HUES6 (cell line): ENCODE data around the gene APOF.
"Not testable (repeated sequence)": the region's sequence is repeated elsewhere in the genome, so short reads cannot be mapped to it uniquely, and the experiment has no call there.

Experiments
- H3K27ac ChIP-seq: 2 replicates; pipeline ENCODE4 v1.7.0; 2013; ENCODE audit warnings: low read depth, mild to moderate bottlenecking, low read length, inconsistent platforms
- H3K27me3 ChIP-seq: 2 replicates; pipeline ENCODE4 v1.6.1; 2013; ENCODE audit warnings: low read length; ENCODE audit not compliant: control insufficient read depth, insufficient read depth
- H3K36me3 ChIP-seq: 2 replicates; pipeline ENCODE4 v1.6.1; 2013; ENCODE audit warnings: low read length; ENCODE audit not compliant: control insufficient read depth, insufficient read depth
- H3K4me1 ChIP-seq: 2 replicates; pipeline ENCODE4 v1.6.1; 2013; ENCODE audit warnings: low read length; ENCODE audit not compliant: control insufficient read depth, insufficient read depth
- H3K4me3 ChIP-seq: 2 replicates; pipeline ENCODE4 v1.5.1; 2013; ENCODE audit warnings: low read depth, low read length
- H3K9ac ChIP-seq: one replicate; pipeline ENCODE4 v1.6.1; 2013; ENCODE audit warnings: mild to moderate bottlenecking, low read length
- H3K9me3 ChIP-seq: 2 replicates; pipeline ENCODE4 v1.6.1; 2013; ENCODE audit warnings: low read depth, low read length; ENCODE audit not compliant: control insufficient read depth, insufficient read depth

The APOF gene

GRCh38 chr12:56366948-56367347 lies 4.3 kb upstream of the APOF start:
- Histone ChIP-seq H3K4me1 (no peaks in the 10 kb centered on the region), H3K9me3 (no peaks in the 10 kb centered on the region), H3K4me3 (no peak overlapping the region), H3K27me3 (no peaks in the 10 kb centered on the region; the same call in 1 of the 2 replicates), H3K9ac (no peak overlapping the region), H3K36me3 (no peaks in the 10 kb centered on the region), H3K27ac (no peak overlapping the region)

DNA sequence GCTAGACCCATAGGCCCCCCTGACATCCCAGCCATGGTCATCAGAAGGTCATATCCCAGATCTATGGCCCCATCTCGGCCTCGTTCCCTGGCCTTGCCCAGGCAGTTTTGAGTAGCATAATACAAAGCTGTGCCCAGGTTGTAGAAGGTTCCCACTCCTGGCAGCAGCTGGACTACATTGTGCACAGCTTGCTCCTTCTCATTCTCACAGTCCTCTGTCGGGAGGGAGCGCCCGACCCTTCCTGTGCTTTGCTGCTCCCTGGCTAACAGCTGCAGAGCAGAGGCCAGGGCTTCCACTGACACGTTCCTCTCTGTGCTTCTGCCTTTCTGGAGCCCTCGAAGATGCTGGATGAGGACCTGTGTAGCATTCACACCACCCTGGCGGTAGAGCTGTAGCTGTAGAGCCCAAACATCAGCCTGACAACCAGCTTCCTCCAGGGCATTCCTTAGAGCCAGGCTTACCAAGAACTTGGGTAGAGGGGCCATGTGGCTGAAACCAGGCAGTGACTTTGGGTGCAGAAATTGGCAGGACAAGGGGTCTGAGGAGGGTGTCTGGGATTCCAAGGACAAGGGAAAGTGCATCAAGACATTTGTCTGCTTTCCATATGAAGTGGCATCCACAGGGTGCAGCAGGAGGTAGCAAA lies 1.0 kb downstream of the APOF start:
- Histone ChIP-seq H3K4me3 (peak overlapping the region; percentile 80; the same call in 1 of the 2 replicates), H3K27ac (no peak overlapping the region), H3K4me1 (no peaks in the 10 kb centered on the region), H3K9ac (no peak overlapping the region), H3K36me3 (no peaks in the 10 kb centered on the region), H3K9me3 (no peaks in the 10 kb centered on the region), H3K27me3 (no peaks in the 10 kb centered on the region; the same call in 1 of the 2 replicates)

- peak within 1 kb of the TSS; percentile 59 for H3K9ac ChIP-seq
- H3K4me3 ChIP-seq, result peak within 1 kb of the TSS; percentile 80
- no peaks in the 10 kb centered on the region; the same call in 1 of the 2 replicates for H3K27me3 ChIP-seq
- no peaks in the 10 kb centered on the region for H3K9me3 ChIP-seq
- peaks cover 13% of the 10 kb centered on the region for H3K36me3 ChIP-seq
- no peaks in the 10 kb centered on the region for H3K4me1 ChIP-seq
- H3K27ac ChIP-seq, result peak within 1 kb of the TSS; percentile 13; the same call in 1 of the 2 replicates
Measured at GRCh38 chr12:56359851-56360767, 2.5 kb downstream of the APOF start, which contains the start of gene STAT2. TSS of gene STAT2 (minus strand) at chr12:56360107. CDS start at chr12:56356571, 3,536 bp downstream.

DNA sequence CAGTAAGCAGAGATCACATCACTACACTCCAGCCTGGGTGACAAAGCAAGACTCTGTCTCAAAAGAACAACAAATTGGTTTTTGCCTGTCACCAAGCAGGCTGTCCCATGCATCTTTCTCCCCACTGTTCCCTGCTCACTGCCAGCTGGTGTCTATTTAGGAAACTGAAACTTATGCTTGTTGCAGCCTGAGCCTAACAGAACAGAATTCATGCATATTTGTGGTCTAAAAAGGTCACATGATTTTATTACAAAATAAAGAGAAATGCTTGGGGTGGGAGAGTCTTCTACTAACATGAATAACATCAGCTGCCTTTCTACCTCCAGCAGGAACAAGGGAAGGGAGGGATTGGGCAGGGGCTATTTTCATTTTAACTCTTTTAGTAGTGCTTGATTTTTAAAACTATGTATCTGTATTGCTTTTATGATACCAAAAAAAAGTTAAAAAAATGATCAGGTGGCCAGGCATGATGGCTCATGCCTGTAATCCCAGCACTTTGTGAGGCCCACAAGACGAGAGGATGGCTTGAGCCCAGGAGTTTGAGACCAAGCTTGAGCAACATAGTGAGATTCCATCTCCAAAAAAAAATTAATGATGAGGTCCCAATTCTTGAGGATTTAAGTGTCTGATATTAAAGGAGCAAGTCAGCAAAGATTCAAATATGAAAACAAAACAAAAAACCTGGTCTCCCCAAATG lies 3.7 kb downstream of the APOF start:
- no peaks in the 10 kb centered on the region for H3K4me1 ChIP-seq
- H3K9ac ChIP-seq, result peak overlapping the region; percentile 56
- no peaks in the 10 kb centered on the region for H3K9me3 ChIP-seq
- no peak overlapping the region for H3K27ac ChIP-seq
- H3K36me3 ChIP-seq, result peaks cover 23% of the 10 kb centered on the region
- H3K4me3 ChIP-seq, result peak overlapping the region; percentile 80
- no peaks in the 10 kb centered on the region; the same call in 1 of the 2 replicates for H3K27me3 ChIP-seq

DNA sequence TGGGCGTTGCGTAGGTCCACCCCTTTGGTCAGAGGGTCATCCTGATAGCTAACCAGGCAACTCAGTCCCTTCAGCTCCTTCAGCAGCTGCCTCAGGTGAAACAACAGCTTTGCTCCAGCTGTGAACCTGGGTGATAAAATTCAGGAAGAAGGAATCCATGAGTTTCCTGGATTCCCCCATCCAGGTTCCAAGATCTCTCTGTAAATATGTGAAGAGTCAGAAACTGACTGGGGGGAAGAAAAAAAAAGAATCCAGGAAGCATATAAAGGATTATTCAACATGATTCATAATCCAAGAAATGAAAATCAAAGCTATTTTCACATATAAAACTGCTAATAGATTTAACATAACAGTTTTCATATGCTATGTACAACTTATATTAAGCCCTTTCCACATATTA lies 11.3 kb downstream of the APOF start:
- H3K4me1 ChIP-seq, result no peaks in the 10 kb centered on the region
- no peak overlapping the region for H3K27ac ChIP-seq
- no peaks in the 10 kb centered on the region for H3K27me3 ChIP-seq
- H3K4me3 ChIP-seq, result no peak overlapping the region
- no peak overlapping the region for H3K9ac ChIP-seq
- no peaks in the 10 kb centered on the region for H3K9me3 ChIP-seq
- peaks cover 85% of the 10 kb centered on the region for H3K36me3 ChIP-seq

DNA sequence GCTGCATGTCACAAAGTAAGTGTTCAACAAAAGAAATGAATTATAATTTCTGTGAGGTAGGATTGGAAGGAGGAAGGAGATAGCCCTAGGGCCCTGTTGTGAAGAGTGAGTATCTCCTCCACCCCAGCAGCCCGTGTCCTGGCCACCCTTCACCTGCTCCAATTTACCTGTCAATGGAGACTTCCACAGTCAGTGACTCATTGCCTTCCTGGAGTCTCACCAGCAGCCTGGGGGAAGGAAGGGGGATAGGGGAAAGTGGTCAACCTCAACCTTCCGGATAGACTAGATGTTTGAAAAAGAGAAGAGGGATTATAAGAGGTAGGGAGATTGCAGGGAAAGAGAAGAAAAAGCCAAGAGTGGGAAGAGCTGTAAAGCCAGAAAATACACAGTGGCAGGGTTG lies 12.0 kb downstream of the APOF start:
- Histone ChIP-seq H3K36me3 (peaks cover 85% of the 10 kb centered on the region), H3K4me1 (no peaks in the 10 kb centered on the region), H3K9ac (no peak overlapping the region), H3K9me3 (no peaks in the 10 kb centered on the region), H3K27me3 (no peaks in the 10 kb centered on the region), H3K27ac (no peak overlapping the region), H3K4me3 (no peak overlapping the region)

DNA sequence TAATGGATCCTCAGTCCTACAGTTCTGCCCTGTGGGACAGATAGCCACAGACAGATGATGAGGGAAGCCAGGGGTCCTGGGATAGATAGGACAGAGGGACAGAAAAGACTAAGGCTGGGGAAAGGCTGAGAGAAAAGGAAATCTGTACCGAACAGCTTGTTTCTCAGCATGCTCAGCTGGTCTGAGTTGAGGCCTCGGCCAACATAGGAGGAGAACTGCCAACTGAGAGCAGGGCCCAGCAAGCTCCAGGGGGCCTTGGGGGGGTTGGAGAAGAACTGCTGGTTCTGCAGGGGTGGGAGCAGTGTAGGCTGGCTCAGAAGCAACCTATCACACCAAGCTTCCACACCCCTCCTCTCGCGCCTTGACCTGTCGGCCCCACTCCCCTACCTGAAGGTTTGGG lies 13.9 kb downstream of the APOF start:
- no peaks in the 10 kb centered on the region for H3K4me1 ChIP-seq
- peaks cover 77% of the 10 kb centered on the region for H3K36me3 ChIP-seq
- no peak overlapping the region for H3K27ac ChIP-seq
- H3K9me3 ChIP-seq, result no peaks in the 10 kb centered on the region
- H3K9ac ChIP-seq, result no peak overlapping the region
- no peaks in the 10 kb centered on the region for H3K27me3 ChIP-seq
- H3K4me3 ChIP-seq, result no peak overlapping the region

DNA sequence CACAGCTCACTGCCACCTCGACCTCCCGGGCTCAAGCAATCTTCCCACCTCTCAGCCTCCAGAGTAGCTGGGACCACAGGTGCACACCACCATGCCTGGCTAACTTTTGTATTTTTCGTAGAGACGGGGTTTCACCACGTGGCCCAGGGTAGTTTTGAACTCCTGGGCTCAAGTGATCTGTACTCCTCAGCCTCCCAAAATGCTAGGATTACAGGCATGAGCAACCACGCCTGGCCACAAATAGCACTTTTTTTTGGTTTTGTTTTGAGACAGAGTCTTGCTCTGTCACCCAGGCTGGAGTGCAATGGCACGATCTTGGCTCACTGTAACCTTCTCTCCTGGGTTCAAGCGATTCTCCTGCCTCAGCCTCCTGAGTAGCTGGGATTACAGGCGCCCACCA lies 15.4 kb downstream of the APOF start:
- H3K27ac ChIP-seq, H3K4me1 ChIP-seq, H3K9ac ChIP-seq, H3K4me3 ChIP-seq, H3K27me3 ChIP-seq, H3K9me3 ChIP-seq: not testable (repeated sequence)
- peaks cover 78% of the 10 kb centered on the region for H3K36me3 ChIP-seq

DNA sequence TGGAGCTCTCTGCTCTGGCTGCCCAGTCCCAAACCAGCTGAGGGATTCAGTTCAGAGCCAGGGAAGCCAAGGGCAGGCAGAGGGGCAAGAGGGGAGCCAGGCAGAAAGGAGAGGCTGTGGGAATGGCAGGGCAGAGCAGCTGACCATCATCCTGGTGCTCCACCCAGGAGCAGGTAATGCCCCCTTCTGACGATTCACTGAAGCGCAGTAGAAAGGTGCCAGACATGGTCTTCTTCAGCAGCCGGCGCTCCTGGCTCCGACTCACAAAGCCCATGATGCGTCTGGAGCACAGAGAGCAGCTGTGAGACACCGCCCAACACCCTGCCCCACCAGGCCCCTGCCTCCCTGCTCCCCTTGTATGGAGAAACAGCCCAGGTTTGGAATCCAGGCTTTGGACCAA lies 16.0 kb downstream of the APOF start:
- Histone ChIP-seq H3K4me1 (no peaks in the 10 kb centered on the region), H3K36me3 (peaks cover 77% of the 10 kb centered on the region), H3K9ac (no peak overlapping the region), H3K4me3 (no peak overlapping the region), H3K9me3 (no peaks in the 10 kb centered on the region), H3K27me3 (no peaks in the 10 kb centered on the region), H3K27ac (no peak overlapping the region)

DNA sequence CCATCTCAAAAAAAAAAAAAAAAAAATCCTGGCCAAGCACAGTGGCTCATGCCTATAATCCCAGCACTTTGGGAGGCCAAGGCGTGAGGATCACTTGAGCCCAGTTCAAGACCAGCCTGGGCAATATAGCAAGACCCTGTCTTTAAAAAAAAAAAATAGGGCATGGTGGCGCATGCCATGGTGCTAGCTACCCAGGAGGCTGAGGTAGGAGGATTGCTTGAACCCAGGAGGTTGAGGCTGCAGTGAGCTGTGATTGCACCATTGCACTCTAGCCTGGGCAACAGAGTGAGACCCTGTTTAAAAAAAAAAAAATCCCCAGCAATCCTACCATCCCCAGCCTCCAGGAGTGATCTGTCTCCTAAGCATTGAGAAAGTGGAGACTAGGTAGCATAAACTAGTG lies 20.4 kb downstream of the APOF start:
- H3K27ac ChIP-seq, H3K4me3 ChIP-seq, H3K9ac ChIP-seq, H3K9me3 ChIP-seq, H3K27me3 ChIP-seq: not testable (repeated sequence)
- Histone ChIP-seq H3K36me3 (peaks cover 45% of the 10 kb centered on the region), H3K4me1 (peaks cover 19% of the 10 kb centered on the region)

DNA sequence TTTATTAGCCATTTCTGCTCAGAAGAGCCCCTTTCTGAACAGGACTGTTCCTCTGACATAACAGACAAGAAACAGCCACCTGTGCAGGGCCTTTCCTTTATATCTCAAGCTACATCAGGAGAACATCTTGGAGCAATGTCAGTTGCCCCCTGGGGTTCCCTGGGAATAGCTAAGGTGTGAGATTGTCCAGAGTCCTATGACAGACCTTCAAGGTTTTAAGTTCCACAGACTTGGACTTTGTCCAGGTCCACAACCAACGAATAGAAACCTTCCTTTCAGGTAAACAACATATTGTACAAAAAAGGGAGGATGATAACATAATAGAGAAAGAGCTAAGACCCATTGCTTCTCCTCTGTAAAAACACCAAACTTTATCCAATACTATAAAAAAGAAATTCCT lies 21.0 kb downstream of the APOF start:
- H3K9ac ChIP-seq, result no peak overlapping the region
- H3K4me3 ChIP-seq, result no peak overlapping the region
- no peaks in the 10 kb centered on the region for H3K9me3 ChIP-seq
- H3K4me1 ChIP-seq, result peaks cover 23% of the 10 kb centered on the region
- H3K27ac ChIP-seq, result no peak overlapping the region
- H3K36me3 ChIP-seq, result peaks cover 38% of the 10 kb centered on the region
- H3K27me3 ChIP-seq, result no peaks in the 10 kb centered on the region
